Measurements from ENCODE around the gene CD69. TPM values are rescaled to one million over a fixed set of nuclear protein-coding genes. Genes with fewer than 3 reads are reported as not detected.
A peak's percentile ranks its signal among the peaks of the same experiment; 100 is the strongest.
"Not testable (repeated sequence)": the region's sequence is repeated elsewhere in the genome, so short reads cannot be mapped to it uniquely, and the experiment has no call there.

CD69 gene
- total and polyA plus RNA-seq, 5 experiments from 2014 or later: 30.7 to 248 (median 73.5) TPM

- no peaks in the 10 kb centered on the region for H3K27me3 Mint-ChIP-seq
- H3K27ac Mint-ChIP-seq: peak overlapping the region; percentile 79 to 96 (median 94)
- H3K4me1 Mint-ChIP-seq: peaks cover 26 to 88% (median 69%) of the 10 kb centered on the region in 4 donors
- H3K4me3 Mint-ChIP-seq: no peak overlapping the region
- POLR2A ChIA-PET: interaction anchor here (0.9 to 10.9 kb wide), 12 partner anchors 11 to 78 kb away, joined by 3 to 153 read pairs (median 5); partner anchors contain the start of gene CLEC2D
- H3K9me3 Mint-ChIP-seq: peaks cover 4 to 12% (median 8%) of the 10 kb centered on the region in 9 donors
- DNase-seq: no peak
- ATAC-seq: no peak
- peaks cover 3 to 7% (median 6%) of the 10 kb centered on the region in 3 donors for H3K36me3 Mint-ChIP-seq
Observed at GRCh38 chr12:9708853-9709252, 51.8 kb downstream of the CD69 start.

DNA sequence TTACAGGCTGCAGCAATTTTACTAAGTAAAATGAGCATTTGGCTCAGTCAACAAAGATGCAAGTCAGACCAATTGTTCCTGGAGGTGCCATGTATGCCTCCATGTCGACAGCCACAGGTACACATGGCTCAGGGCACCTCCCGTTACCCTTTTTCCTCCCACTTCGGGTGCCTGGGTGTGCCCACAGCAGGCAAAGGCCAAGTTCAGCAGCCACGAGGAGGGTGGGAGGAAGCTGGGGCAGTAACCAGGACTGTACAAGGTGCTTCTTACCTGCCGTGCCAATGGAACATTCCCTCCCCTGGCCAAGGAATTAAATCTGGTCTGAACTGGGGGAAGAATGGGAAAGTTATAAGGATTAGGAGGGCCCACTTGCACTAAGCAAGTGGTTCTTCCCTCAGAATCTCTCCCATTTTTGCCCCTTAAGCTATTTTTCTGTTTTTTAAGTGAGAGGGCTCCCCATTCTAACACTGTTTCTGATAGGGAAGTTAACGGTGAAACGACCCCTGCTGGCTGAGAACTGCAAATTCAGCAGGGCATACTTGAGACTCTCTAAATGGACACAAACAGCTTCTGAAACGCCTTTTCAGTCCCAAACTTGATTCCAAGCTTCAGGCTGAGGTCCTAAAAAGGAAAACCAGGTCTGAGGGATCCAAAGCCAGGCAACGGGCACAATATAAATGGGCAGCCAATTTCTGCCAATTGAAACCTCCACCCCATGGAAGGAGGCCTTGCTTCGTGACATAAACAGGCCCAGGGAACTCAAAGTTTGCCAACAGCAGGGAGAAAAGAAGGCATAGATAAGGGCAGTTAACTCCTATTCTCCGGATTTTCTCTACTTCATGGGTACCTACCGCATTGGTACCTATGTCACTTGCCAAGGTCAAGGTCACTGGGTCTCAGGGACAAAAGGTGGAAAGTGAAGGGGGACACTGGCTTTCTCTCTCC lies 52.6 kb downstream of the CD69 start:
- POLR2A ChIA-PET: interaction anchor here (0.9 to 10.9 kb wide), 20 partner anchors 10 to 77 kb away, joined by 3 to 153 read pairs (median 5); partner anchors contain the start of gene CLEC2D
- H3K36me3 Mint-ChIP-seq: peaks cover 3 to 7% (median 6%) of the 10 kb centered on the region in 3 donors

GRCh38 chr12:9707356-9707755 lies 53.3 kb downstream of the CD69 start:
- ATAC-seq (peak in 1 of 2 donors; percentile 46), DNase-seq (no peak)
- Mint-ChIP-seq H3K36me3 (peaks cover 3 to 7% (median 6%) of the 10 kb centered on the region in 3 donors), H3K27ac (peak overlapping the region; percentile 79 to 96 (median 94)), H3K4me3 (peak overlapping the region; percentile 58 to 82 (median 72)), H3K9me3 (peaks cover 4 to 16% (median 10%) of the 10 kb centered on the region in 9 donors), H3K27me3 (no peaks in the 10 kb centered on the region), H3K4me1 (peaks cover 31 to 88% (median 76%) of the 10 kb centered on the region in 4 donors)
- POLR2A ChIA-PET: interaction anchor here (0.9 to 10.9 kb wide), 16 partner anchors 9 to 76 kb away, joined by 3 to 153 read pairs (median 5); partner anchors contain the start of gene CLEC2D

More for the DNA sequence above, 52.6 kb downstream of the CD69 start:
- DNase-seq (peak; percentile 30 to 82 (median 70)), ATAC-seq (peak; percentile 80 to 88)
- Mint-ChIP-seq H3K27me3 (no peaks in the 10 kb centered on the region), H3K9me3 (peaks cover 4 to 12% (median 8%) of the 10 kb centered on the region in 9 donors), H3K4me1 (peaks cover 26 to 86% (median 70%) of the 10 kb centered on the region in 4 donors), H3K27ac (peak overlapping the region; percentile 79 to 96 (median 94)), H3K4me3 (peak overlapping the region; percentile 58 to 82 (median 72))

DNA sequence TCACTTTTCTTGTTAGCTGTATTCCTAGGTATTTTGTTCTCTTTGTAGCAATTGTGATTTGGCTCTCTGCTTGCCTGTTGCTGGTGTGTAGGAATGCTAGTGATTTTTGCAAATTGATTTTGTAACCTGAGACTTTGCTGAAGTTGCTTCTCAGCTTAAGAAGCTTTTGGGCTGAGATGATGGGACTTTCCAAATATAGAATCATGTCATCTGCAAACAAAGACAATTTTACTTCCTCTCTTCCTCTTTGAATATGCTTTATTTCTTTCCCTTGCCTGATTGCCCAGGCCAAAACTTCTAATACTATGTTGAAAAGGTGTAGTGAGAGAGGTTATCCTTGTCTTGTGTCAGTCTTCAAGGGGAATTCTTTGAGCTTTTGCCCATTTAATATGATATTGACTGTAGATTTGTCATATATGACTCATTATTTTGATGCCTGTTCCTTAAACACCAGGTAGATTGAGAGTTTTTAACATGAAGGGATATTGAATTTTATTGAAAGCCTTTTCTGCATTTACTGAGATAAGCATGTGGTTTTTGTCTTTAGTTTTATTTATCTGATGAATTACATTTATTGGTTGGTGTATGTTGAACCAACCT lies 54.5 kb downstream of the CD69 start:
- Mint-ChIP-seq H3K9me3 (peaks cover 4 to 25% (median 10%) of the 10 kb centered on the region in 9 donors), H3K4me1 (peaks cover 34 to 89% (median 81%) of the 10 kb centered on the region in 4 donors), H3K27ac (peak overlapping the region; percentile 46 to 94 (median 82)), H3K4me3 (peak overlapping the region in 9 of 10 donors; percentile 36 to 67 (median 55)), H3K27me3 (no peaks in the 10 kb centered on the region), H3K36me3 (peaks cover 3 to 9% (median 9%) of the 10 kb centered on the region in 3 donors)
- DNase-seq (no peak), ATAC-seq (no peak)
- POLR2A ChIA-PET: interaction anchor here (0.6 to 10.9 kb wide), 10 partner anchors 8 to 163 kb away, joined by 3 to 153 read pairs (median 4); partner anchors contain the start of gene CLEC2B

- Mint-ChIP-seq H3K36me3 (peaks cover 3 to 23% (median 16%) of the 10 kb centered on the region in 3 donors), H3K4me1 (peaks cover 39 to 91% (median 81%) of the 10 kb centered on the region in 4 donors), H3K9me3 (peaks cover 7 to 42% (median 17%) of the 10 kb centered on the region in 9 donors), H3K27ac (peak overlapping the region in 7 of 10 donors; percentile 9 to 81 (median 62)), H3K4me3 (peak overlapping the region in 1 of 10 donors; percentile 28)
- POLR2A ChIA-PET: interaction anchor here (10.9 kb wide), 1 partner anchor 55 kb away, joined by 153 read pairs; no protein-coding TSS in a partner anchor
- not testable (repeated sequence) for ATAC-seq, DNase-seq, H3K27me3 Mint-ChIP-seq
Observed at GRCh38 chr12:9704561-9704960, 56.1 kb downstream of the CD69 start.

Other genes starting within 250 kb of the CD69 start
- gene KLRB1, start 153.0 kb downstream of the CD69 start, total RNA-seq: 1 to 10 TPM; 1.6 TPM
- 10 to 100 TPM in 1 of 3 donors, under 1 TPM in 2; 0.58 to 41.2 (median 0.95) TPM for gene KLRB1, start 153.0 kb downstream of the CD69 start, polyA plus RNA-seq
- 100 to 1,000 TPM; 433 to 438 TPM for gene CLEC2D, start 91.2 kb downstream of the CD69 start, total RNA-seq
- 100 to 1,000 TPM; 315 to 389 (median 329) TPM for gene CLEC2D, start 91.2 kb downstream of the CD69 start, polyA plus RNA-seq
- under 1 TPM; 0.52 to 0.96 TPM for gene CLECL1, start 27.8 kb downstream of the CD69 start, total RNA-seq
- under 1 TPM in 1 of 3 donors, not detected in 2; 0.35 TPM for gene CLECL1, start 27.8 kb downstream of the CD69 start, polyA plus RNA-seq
- 1 to 10 TPM in 1 of 2 experiments, under 1 TPM in 1; 0.93 to 1.3 TPM for gene KLRF1, start 66.6 kb upstream of the CD69 start, total RNA-seq
- gene KLRF1, start 66.6 kb upstream of the CD69 start, polyA plus RNA-seq: 10 to 100 TPM in 1 of 3 donors, under 1 TPM in 2; 0.83 to 83.4 (median 0.92) TPM
- 10 to 100 TPM; 85.1 to 95.6 TPM for gene CLEC2B, start 108.5 kb upstream of the CD69 start, total RNA-seq
- 10 to 100 TPM; 36.8 to 78.4 (median 41.9) TPM for gene CLEC2B, start 108.5 kb upstream of the CD69 start, polyA plus RNA-seq
- not detected for gene KLRF2, start 120.6 kb upstream of the CD69 start, total RNA-seq
- gene KLRF2, start 120.6 kb upstream of the CD69 start, polyA plus RNA-seq: not detected
- not detected for gene CLEC2A, start 171.5 kb upstream of the CD69 start, total RNA-seq
- gene CLEC2A, start 171.5 kb upstream of the CD69 start, polyA plus RNA-seq: not detected
- not detected for gene CLEC12A, start 210.5 kb upstream of the CD69 start, total RNA-seq
- under 1 TPM in 2 of 3 donors, not detected in 1; 0.15 to 0.31 TPM for gene CLEC12A, start 210.5 kb upstream of the CD69 start, polyA plus RNA-seq
- gene CLEC1B, start 238.2 kb upstream of the CD69 start, total RNA-seq: not detected
- not detected for gene CLEC1B, start 238.2 kb upstream of the CD69 start, polyA plus RNA-seq
- gene CLEC12B, start 249.7 kb upstream of the CD69 start, total RNA-seq: not detected
- gene CLEC12B, start 249.7 kb upstream of the CD69 start, polyA plus RNA-seq: not detected

All from naive thymus-derived CD8-positive, alpha-beta T cell (primary cell).